Measurements from ENCODE around the gene PEX16. TPM values are rescaled to one million over a fixed set of nuclear protein-coding genes. Genes with fewer than 3 reads are reported as not detected.

The PEX16 gene
- total RNA-seq: 10 to 100 TPM; 10.4 to 20.0 (median 14.6) TPM
- 10 to 100 TPM; 16.3 to 22.8 TPM for polyA plus RNA-seq
- long read RNA-seq, donor 1, transcript PEX16-202 (11 exons, 1,335 nt): major isoform, 11 of 17 reads
- long read RNA-seq, donor 1, partial matches to known transcripts: 1 of 17 reads
- long read RNA-seq, donor 1, other reads (novel, unspliced or antisense): 3 of 17 reads
- long read RNA-seq, donor 2, transcript PEX16-202 (11 exons, 1,335 nt): major isoform, 53 of 64 reads
- long read RNA-seq, donor 2, partial matches to known transcripts: 2 of 64 reads
- long read RNA-seq, donor 2, other reads (novel, unspliced or antisense): 9 of 64 reads
- long read RNA-seq, donor 3, transcript PEX16-202 (11 exons, 1,335 nt): major isoform, 7 of 9 reads
- long read RNA-seq, donor 3, partial matches to known transcripts: 0 of 9 reads
- long read RNA-seq, donor 3, other reads (novel, unspliced or antisense): 2 of 9 reads

- H3K36me3 ChIP-seq: peaks cover 0 to 33% (median 33%) of the 10 kb centered on the region in 9 donors
- H3K4me1 ChIP-seq: peaks cover 3 to 57% (median 31%) of the 10 kb centered on the region in 12 donors
- H3K9me3 ChIP-seq: no peaks in the 10 kb centered on the region
- peak in 1 of 2 donors; percentile 87 for TF ChIP-seq POLR2A (IDR thresholded peaks at IDR 0.05)
- TF ChIP-seq CTCF (IDR thresholded peaks at IDR 0.05): no peak
- DNase-seq (peak; percentile 97 to 99 (median 98)), ATAC-seq (peak; percentile 91 to 95 (median 94))
- intact Hi-C loops (cut with DNase I): loop anchor here in 8 of 10 donors (1.0 to 10.0 kb wide), 4 partner anchors 53 to 71 kb away; partner anchors contain the start of gene CRY2 (in 6 of the 8)
- peaks cover 7 to 17% (median 10%) of the 10 kb centered on the region in 9 donors for H3K27me3 ChIP-seq
- peak within 1 kb of the TSS; percentile 77 to 97 (median 90) for H3K27ac ChIP-seq
- peak within 1 kb of the TSS; percentile 75 to 100 (median 94) for H3K4me3 ChIP-seq
- 0 to 1% (median 0%) methylated on average over 21 to 45 of the region's 45 CpGs for WGBS, 4 donors
Measured at GRCh38 chr11:45917623-45918330, at the start of gene PEX16. TSS of gene PEX16 (minus strand) at chr11:45917877. CDS start at chr11:45917811, 66 bp downstream.

DNA sequence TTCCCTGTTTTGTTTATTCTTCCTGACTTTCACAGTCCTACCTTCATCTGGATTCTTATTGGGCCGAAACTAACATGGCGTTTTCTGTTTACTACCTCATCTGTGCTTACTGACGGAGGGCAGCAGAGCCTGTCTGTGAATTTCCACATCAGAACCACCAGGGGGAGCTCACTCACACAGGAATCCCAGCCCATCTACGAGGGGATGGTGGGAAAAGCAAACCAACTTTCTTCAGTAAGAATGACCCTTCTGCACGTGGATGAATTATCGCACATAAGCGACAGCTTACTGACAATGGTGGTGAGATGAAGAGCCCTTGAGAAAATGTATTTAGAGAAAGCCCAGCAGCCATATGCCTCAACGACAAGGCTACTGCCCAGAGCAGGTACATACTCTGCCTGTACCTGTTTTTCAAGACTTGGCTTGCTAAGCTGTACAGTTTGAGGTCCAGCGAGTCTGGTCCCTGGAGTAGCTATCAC lies 47.3 kb upstream of the PEX16 start:
- intact Hi-C loops (cut with DNase I): loop anchor here in 9 of 10 donors (1.0 to 10.0 kb wide), 11 partner anchors 37 to 350 kb away; partner anchors contain the start of gene PHF21A (in 1 of the 9)
- Histone ChIP-seq H3K4me3 (no peak overlapping the region), H3K9me3 (no peaks in the 10 kb centered on the region), H3K27me3 (no peaks in the 10 kb centered on the region), H3K36me3 (peaks cover 0 to 84% (median 74%) of the 10 kb centered on the region in 9 donors), H3K27ac (peak overlapping the region in 2 of 12 donors; percentile 13), H3K4me1 (peaks cover 0 to 18% (median 4%) of the 10 kb centered on the region in 12 donors)
- DNase-seq (peak in 4 of 5 donors; percentile 35 to 63 (median 52)), ATAC-seq (peak; percentile 68 to 93 (median 88))
- WGBS, 4 donors: 18 to 26% (median 19%) methylated on average over 9 of the region's 9 CpGs
- TF ChIP-seq POLR2A (IDR thresholded peaks at IDR 0.05) (no peak), CTCF (IDR thresholded peaks at IDR 0.05) (peak; percentile 86 to 97 (median 89))

DNA sequence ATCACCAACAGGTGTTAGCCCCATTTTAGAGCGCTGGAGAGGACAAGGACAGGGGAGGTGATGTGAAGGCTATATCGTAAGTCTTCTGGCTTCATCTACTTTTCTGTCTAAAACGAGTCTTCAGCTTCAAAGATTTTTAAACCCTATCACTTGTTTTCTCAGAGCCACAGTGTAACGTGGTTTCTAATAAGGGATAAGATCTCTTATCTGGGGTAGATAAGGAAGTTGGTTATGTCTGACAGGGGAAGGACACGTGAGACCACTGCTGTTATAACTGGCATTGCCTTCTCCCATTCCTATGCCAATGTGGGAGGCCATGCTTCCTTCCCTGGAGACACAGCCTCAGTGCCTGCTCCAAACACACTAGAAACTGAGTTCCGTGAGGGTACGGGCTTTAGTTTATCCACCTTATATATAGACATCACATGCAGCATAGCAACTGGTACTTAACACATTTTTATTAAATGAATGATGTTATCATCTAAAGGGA lies 44.1 kb upstream of the PEX16 start:
- Histone ChIP-seq H3K9me3 (peaks cover 0 to 8% (median 0%) of the 10 kb centered on the region in 12 donors), H3K27ac (no peak overlapping the region), H3K4me3 (no peak overlapping the region), H3K27me3 (no peaks in the 10 kb centered on the region), H3K4me1 (peaks cover 0 to 22% (median 4%) of the 10 kb centered on the region in 12 donors), H3K36me3 (peaks cover 0 to 52% (median 42%) of the 10 kb centered on the region in 9 donors)
- intact Hi-C loops (cut with DNase I): loop anchor here in 5 of 10 donors (2.0 to 10.0 kb wide), 5 partner anchors 45 to 353 kb away; no protein-coding TSS in a partner anchor
- WGBS, 4 donors: 64 to 82% (median 68%) methylated on average over 7 of the region's 7 CpGs
- TF ChIP-seq CTCF (IDR thresholded peaks at IDR 0.05) (no peak), POLR2A (IDR thresholded peaks at IDR 0.05) (no peak)
- ATAC-seq: no peak
- DNase-seq: no peak

Measured in heart left ventricle (tissue), 16 donors.